IPS-20b (cell line): Measurements from ENCODE around the gene JAKMIP2.
"Not testable (repeated sequence)": the region's sequence is repeated elsewhere in the genome, so short reads cannot be mapped to it uniquely, and the experiment has no call there.

Source experiments
- H3K27ac ChIP-seq: one replicate; pipeline ENCODE4 v1.5.1; 2013; ENCODE audit warnings: low read length
- H3K27me3 ChIP-seq: 2 replicates; pipeline ENCODE4 v1.6.1; 2013; ENCODE audit warnings: mild to moderate bottlenecking, low read length, inconsistent platforms; ENCODE audit not compliant: insufficient read depth
- H3K36me3 ChIP-seq: 2 replicates; pipeline ENCODE4 v1.6.1; 2013; ENCODE audit warnings: low read depth, mild to moderate bottlenecking, inconsistent platforms, low read length, moderate library complexity; ENCODE audit not compliant: insufficient read depth
- H3K4me1 ChIP-seq: 2 replicates; pipeline ENCODE4 v1.6.1; 2013; ENCODE audit warnings: mild to moderate bottlenecking, control low read depth, inconsistent platforms, low read length, moderate library complexity; ENCODE audit not compliant: insufficient read depth
- H3K4me3 ChIP-seq: 2 replicates; pipeline ENCODE4 v1.5.1; 2013; ENCODE audit warnings: mild to moderate bottlenecking, low read length, inconsistent platforms
- H3K9ac ChIP-seq: 2 replicates; pipeline ENCODE4 v1.6.1; 2013; ENCODE audit warnings: low read depth, mild to moderate bottlenecking, inconsistent platforms, low read length, moderate library complexity
- H3K9me3 ChIP-seq: 2 replicates; pipeline ENCODE4 v1.6.1; 2013; ENCODE audit warnings: mild to moderate bottlenecking, low read depth, low read length, inconsistent platforms; ENCODE audit not compliant: insufficient read depth

The JAKMIP2 gene

GRCh38 chr5:147616421-147616820 is 166.1 kb downstream of the JAKMIP2 start:
- Histone ChIP-seq H3K27ac (no peak overlapping the region), H3K36me3 (peaks cover 87% of the 10 kb centered on the region), H3K4me1 (peaks cover 11% of the 10 kb centered on the region; the same call in 1 of the 2 replicates), H3K9me3 (no peaks in the 10 kb centered on the region), H3K4me3 (no peak overlapping the region), H3K9ac (no peak overlapping the region), H3K27me3 (no peaks in the 10 kb centered on the region)

- H3K4me1 ChIP-seq = peaks cover 19% of the 10 kb centered on the region; the same call in 1 of the 2 replicates
- H3K27ac ChIP-seq = no peak overlapping the region
- H3K36me3 ChIP-seq = peaks cover 70% of the 10 kb centered on the region
- H3K27me3 ChIP-seq = no peaks in the 10 kb centered on the region
- H3K9ac ChIP-seq = no peak overlapping the region
- no peak overlapping the region for H3K4me3 ChIP-seq
- H3K9me3 ChIP-seq = no peaks in the 10 kb centered on the region
Observed at GRCh38 chr5:147613359-147613758, 169.2 kb downstream of the JAKMIP2 start.

- Histone ChIP-seq H3K4me1 (peaks cover 19% of the 10 kb centered on the region; the same call in 1 of the 2 replicates), H3K36me3 (peaks cover 52% of the 10 kb centered on the region), H3K4me3 (no peak overlapping the region), H3K9me3 (no peaks in the 10 kb centered on the region), H3K9ac (no peak overlapping the region), H3K27ac (no peak overlapping the region), H3K27me3 (no peaks in the 10 kb centered on the region)
Observed at GRCh38 chr5:147611483-147611882, 171.0 kb downstream of the JAKMIP2 start.

- Histone ChIP-seq H3K4me3 (no peak overlapping the region), H3K9me3 (no peaks in the 10 kb centered on the region)
Observed at GRCh38 chr5:147610798-147611197, 171.7 kb downstream of the JAKMIP2 start.

GRCh38 chr5:147601652-147602051 is 180.9 kb downstream of the JAKMIP2 start:
- no peak overlapping the region for H3K9ac ChIP-seq
- H3K4me1 ChIP-seq = no peaks in the 10 kb centered on the region
- H3K9me3 ChIP-seq = no peaks in the 10 kb centered on the region
- no peak overlapping the region for H3K4me3 ChIP-seq
- H3K36me3 ChIP-seq = peaks cover 73% of the 10 kb centered on the region
- H3K27me3 ChIP-seq = no peaks in the 10 kb centered on the region
- no peak overlapping the region for H3K27ac ChIP-seq

More at GRCh38 chr5:147610798-147611197, 171.7 kb downstream of the JAKMIP2 start:
- no peak overlapping the region for H3K9ac ChIP-seq
- H3K27ac ChIP-seq = no peak overlapping the region
- H3K4me1 ChIP-seq = peaks cover 19% of the 10 kb centered on the region; the same call in 1 of the 2 replicates
- no peaks in the 10 kb centered on the region for H3K27me3 ChIP-seq
- peaks cover 45% of the 10 kb centered on the region for H3K36me3 ChIP-seq

- Histone ChIP-seq H3K9ac (no peak overlapping the region), H3K27ac (no peak overlapping the region), H3K4me3 (no peak overlapping the region), H3K36me3 (peaks cover 64% of the 10 kb centered on the region), H3K27me3 (no peaks in the 10 kb centered on the region), H3K9me3 (no peaks in the 10 kb centered on the region), H3K4me1 (peaks cover 6% of the 10 kb centered on the region; the same call in 1 of the 2 replicates)
Observed at GRCh38 chr5:147591120-147591519, 191.4 kb downstream of the JAKMIP2 start.

GRCh38 chr5:147590096-147590495 is 192.4 kb downstream of the JAKMIP2 start:
- H3K4me1 ChIP-seq = peaks cover 6% of the 10 kb centered on the region; the same call in 1 of the 2 replicates
- no peak overlapping the region for H3K4me3 ChIP-seq
- H3K27me3 ChIP-seq = no peaks in the 10 kb centered on the region
- H3K9me3 ChIP-seq = no peaks in the 10 kb centered on the region
- H3K27ac ChIP-seq = no peak overlapping the region
- peaks cover 55% of the 10 kb centered on the region for H3K36me3 ChIP-seq
- no peak overlapping the region for H3K9ac ChIP-seq

- Histone ChIP-seq H3K36me3 (peaks cover 39% of the 10 kb centered on the region), H3K4me1 (peaks cover 6% of the 10 kb centered on the region; the same call in 1 of the 2 replicates), H3K9ac (no peak overlapping the region), H3K27me3 (no peaks in the 10 kb centered on the region), H3K9me3 (no peaks in the 10 kb centered on the region), H3K4me3 (no peak overlapping the region), H3K27ac (no peak overlapping the region)
Observed at GRCh38 chr5:147586832-147587231, 195.7 kb downstream of the JAKMIP2 start.

- no peak overlapping the region for H3K4me3 ChIP-seq
- H3K36me3 ChIP-seq = peaks cover 44% of the 10 kb centered on the region
- no peaks in the 10 kb centered on the region; the same call in 1 of the 2 replicates for H3K9me3 ChIP-seq
- no peak overlapping the region for H3K27ac ChIP-seq
- H3K27me3 ChIP-seq = no peaks in the 10 kb centered on the region
- H3K9ac ChIP-seq = no peak overlapping the region
- H3K4me1 ChIP-seq = peaks cover 7% of the 10 kb centered on the region; the same call in 1 of the 2 replicates
Observed at GRCh38 chr5:147586221-147586620, 196.3 kb downstream of the JAKMIP2 start.

GRCh38 chr5:147582272-147582671 is 200.3 kb downstream of the JAKMIP2 start:
- not testable (repeated sequence) for H3K27ac ChIP-seq, H3K9me3 ChIP-seq, H3K27me3 ChIP-seq, H3K9ac ChIP-seq, H3K4me3 ChIP-seq
- Histone ChIP-seq H3K36me3 (peaks cover 42% of the 10 kb centered on the region), H3K4me1 (peaks cover 19% of the 10 kb centered on the region)

GRCh38 chr5:147580418-147580817 is 202.1 kb downstream of the JAKMIP2 start:
- H3K36me3 ChIP-seq = peaks cover 40% of the 10 kb centered on the region
- not testable (repeated sequence) for H3K4me3 ChIP-seq, H3K9ac ChIP-seq, H3K9me3 ChIP-seq, H3K27me3 ChIP-seq, H3K27ac ChIP-seq
- H3K4me1 ChIP-seq = peaks cover 21% of the 10 kb centered on the region

GRCh38 chr5:147578228-147579024 is 204.1 kb downstream of the JAKMIP2 start:
- peak overlapping the region; percentile 43; the same call in 1 of the 2 replicates for H3K9ac ChIP-seq
- H3K9me3 ChIP-seq = peaks cover 4% of the 10 kb centered on the region
- peak overlapping the region; percentile 47 for H3K4me3 ChIP-seq
- peaks cover 39% of the 10 kb centered on the region for H3K4me1 ChIP-seq
- H3K27ac ChIP-seq = no peak overlapping the region
- peaks cover 27% of the 10 kb centered on the region for H3K36me3 ChIP-seq
- H3K27me3 ChIP-seq = no peaks in the 10 kb centered on the region
